WTC11 (cell line): ENCODE measurements around the gene MIX23. TPM values are rescaled to one million over a fixed set of nuclear protein-coding genes. Genes with fewer than 3 reads are reported as not detected.

Source experiments
- ATAC-seq: fragments of 200-7000 bp; cut with Tn5 transposase; 2 replicates; pipeline ENCODE4 v1.10.0; 2021; ENCODE audit warnings: mild to moderate bottlenecking, moderate library complexity
- CTCF ChIA-PET: fragments of 300-600 bp; sonication (Branson Sonifier 250); formaldehyde crosslinking; loops from one replicate; lab custom pipeline; 2021; ENCODE audit warnings: antibody characterized with exemption; lab: Charles Lee
- POLR2A ChIA-PET: fragments of 350-600 bp; sonication (Branson Sonifier 250); formaldehyde crosslinking; loops from one replicate; lab custom pipeline; 2021; ENCODE audit warnings: antibody characterized with exemption; lab: Charles Lee
- DNase-seq: peaks from one replicate; pipeline ENCODE4 v3.0.0; 2021; ENCODE audit warnings: low spot score
- H3K27ac Mint-ChIP-seq: 2 replicates; pipeline ENCODE4 v1.8.0; 2021; ENCODE audit warnings: mixed read lengths
- H3K27me3 Mint-ChIP-seq: 2 replicates; pipeline ENCODE4 v1.8.0; 2021; ENCODE audit warnings: low read depth, mild to moderate bottlenecking, moderate library complexity, mixed read lengths
- H3K36me3 Mint-ChIP-seq: 2 replicates; pipeline ENCODE4 v1.8.0; 2021; ENCODE audit warnings: mixed read lengths
- H3K4me1 Mint-ChIP-seq: 2 replicates; pipeline ENCODE4 v1.8.0; 2022; ENCODE audit warnings: mixed read lengths
- H3K4me3 Mint-ChIP-seq: 2 replicates; pipeline ENCODE4 v1.8.0; 2021; ENCODE audit warnings: mild to moderate bottlenecking, moderate library complexity, mixed read lengths
- H3K9me3 Mint-ChIP-seq: 2 replicates; pipeline ENCODE4 v1.8.0; 2021; ENCODE audit warnings: mixed read lengths
- ATF6 ChIP-seq: sonication (generic); formaldehyde crosslinking; IDR thresholded peaks from 2 replicates; pipeline ENCODE4 v1.8.1; 2023; ENCODE audit warnings: mild to moderate bottlenecking, missing genetic modification reagents
- CBFB ChIP-seq: sonication (generic); formaldehyde crosslinking; IDR thresholded peaks from 2 replicates; pipeline ENCODE4 v1.8.1; 2022; ENCODE audit warnings: mild to moderate bottlenecking, low read depth, missing genetic modification reagents
- ETV6 ChIP-seq: sonication (generic); formaldehyde crosslinking; IDR thresholded peaks from 2 replicates; pipeline ENCODE4 v1.8.1; 2022; ENCODE audit warnings: mild to moderate bottlenecking, missing genetic modification reagents
- FOXK1 ChIP-seq: sonication (generic); formaldehyde crosslinking; IDR thresholded peaks from 2 replicates; pipeline ENCODE4 v1.8.0; 2022; ENCODE audit warnings: mild to moderate bottlenecking, moderate library complexity, missing genetic modification reagents
- GRHL2 ChIP-seq: fragments of 250-450 bp; sonication (Bioruptor Pico); IDR thresholded peaks from 2 replicates; pipeline ENCODE4 v1.8.0; 2022; ENCODE audit warnings: mild to moderate bottlenecking, moderate library complexity; ENCODE audit not compliant: insufficient replicate concordance, severe bottlenecking
- KAT7 ChIP-seq: sonication (generic); formaldehyde crosslinking; IDR thresholded peaks from 2 replicates; pipeline ENCODE4 v1.8.1; 2023; ENCODE audit warnings: missing genetic modification reagents, mild to moderate bottlenecking, borderline replicate concordance
- NR2C2 ChIP-seq: sonication (generic); formaldehyde crosslinking; IDR thresholded peaks from 2 replicates; pipeline ENCODE4 v1.8.0; 2022; ENCODE audit warnings: mild to moderate bottlenecking, missing genetic modification reagents
- PRRX2 ChIP-seq: fragments of 250-450 bp; sonication (Bioruptor Pico); IDR thresholded peaks from 2 replicates; pipeline ENCODE4 v1.8.0; 2021; ENCODE audit warnings: mild to moderate bottlenecking
- RORB ChIP-seq: fragments of 250-450 bp; sonication (Bioruptor Pico); IDR thresholded peaks from 2 replicates; pipeline ENCODE4 v1.9.0; 2021; ENCODE audit warnings: mild to moderate bottlenecking
- SMAD4 ChIP-seq: sonication (generic); formaldehyde crosslinking; IDR thresholded peaks from 2 replicates; pipeline ENCODE4 v1.8.0; 2022; ENCODE audit warnings: mild to moderate bottlenecking, missing genetic modification reagents
- SP1 ChIP-seq: sonication (generic); formaldehyde crosslinking; conservative IDR thresholded peaks from 2 replicates; pipeline ENCODE4 v1.8.1; 2022; ENCODE audit warnings: missing genetic modification reagents
- STAT6 ChIP-seq: sonication (generic); formaldehyde crosslinking; conservative IDR thresholded peaks from 2 replicates; pipeline ENCODE4 v1.8.1; 2023; ENCODE audit warnings: mild to moderate bottlenecking, low read depth, missing genetic modification reagents, moderate library complexity
- TEAD4 ChIP-seq: sonication (generic); formaldehyde crosslinking; IDR thresholded peaks from 2 replicates; pipeline ENCODE4 v1.8.0; 2022; ENCODE audit warnings: mild to moderate bottlenecking, missing genetic modification reagents
- ZBTB43 ChIP-seq: sonication (generic); formaldehyde crosslinking; IDR thresholded peaks from 2 replicates; pipeline ENCODE4 v1.8.1; 2023; ENCODE audit warnings: mild to moderate bottlenecking, missing genetic modification reagents
- ZNF232 ChIP-seq: sonication (generic); formaldehyde crosslinking; IDR thresholded peaks from 2 replicates; pipeline ENCODE4 v1.8.0; 2022; ENCODE audit warnings: mild to moderate bottlenecking, missing genetic modification reagents
- ZNF512 ChIP-seq: sonication (generic); formaldehyde crosslinking; IDR thresholded peaks from 2 replicates; pipeline ENCODE4 v1.8.1; 2022; ENCODE audit warnings: missing genetic modification reagents, borderline replicate concordance
- total RNA-seq: library from RNA; stranded (reverse); gene quantifications from 3 replicates; pipeline ENCODE4 v1.2.3, GENCODE V29; 2021
- TF ChIP-seq, protein P1 (sequence below): sonication (generic); formaldehyde crosslinking; IDR thresholded peaks from 2 replicates; pipeline ENCODE4 v1.8.0; 2022; ENCODE audit warnings: mild to moderate bottlenecking, missing genetic modification reagents
- TF ChIP-seq, protein P2 (sequence below): fragments of 250-450 bp; sonication (Bioruptor Pico); conservative IDR thresholded peaks from 2 replicates; pipeline ENCODE4 v1.9.0; 2021; ENCODE audit warnings: mild to moderate bottlenecking

Gene MIX23
- total RNA-seq, 1 experiment from 2014 or later: 81.7 TPM

- peak; percentile 26; the same call in 1 of the 2 replicates for TF ChIP-seq ETV6 (CRISPR knock-in tag)
- TF ChIP-seq ZNF232 (CRISPR knock-in tag): peak; percentile 70; the same call in 1 of the 2 replicates
- no peak for TF ChIP-seq RORB
- TF ChIP-seq, protein P1, sequence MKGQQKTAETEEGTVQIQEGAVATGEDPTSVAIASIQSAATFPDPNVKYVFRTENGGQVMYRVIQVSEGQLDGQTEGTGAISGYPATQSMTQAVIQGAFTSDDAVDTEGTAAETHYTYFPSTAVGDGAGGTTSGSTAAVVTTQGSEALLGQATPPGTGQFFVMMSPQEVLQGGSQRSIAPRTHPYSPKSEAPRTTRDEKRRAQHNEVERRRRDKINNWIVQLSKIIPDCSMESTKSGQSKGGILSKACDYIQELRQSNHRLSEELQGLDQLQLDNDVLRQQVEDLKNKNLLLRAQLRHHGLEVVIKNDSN (CRISPR knock-in tag): no peak; the same call in 1 of the 2 replicates
- TF ChIP-seq FOXK1: peak; percentile 65; the same call in 1 of the 2 replicates
These were observed at the start of gene MIX23 (continued) for GRCh38 chr3:122382888-122383666.

- ChIA-PET CTCF (no interaction called here), POLR2A (no interaction called here)
- Mint-ChIP-seq H3K4me1 (no peaks in the 10 kb centered on the region), H3K9me3 (peaks cover 3% of the 10 kb centered on the region), H3K36me3 (peaks cover 46% of the 10 kb centered on the region), H3K27ac (no peak overlapping the region), H3K27me3 (no peaks in the 10 kb centered on the region), H3K4me3 (no peak overlapping the region)
- no peak for TF ChIP-seq TEAD4 (CRISPR knock-in tag)
- TF ChIP-seq PRRX2 (CRISPR knock-in tag): no peak
- no peak for TF ChIP-seq NR2C2 (CRISPR knock-in tag)
- TF ChIP-seq ATF6 (CRISPR knock-in tag): no peak
- no peak for TF ChIP-seq KAT7 (CRISPR knock-in tag)
- no peak for TF ChIP-seq ZBTB43 (CRISPR knock-in tag)
- TF ChIP-seq ZNF512 (CRISPR knock-in tag): no peak
- no peak for TF ChIP-seq GRHL2 (CRISPR knock-in tag)
- TF ChIP-seq, protein P2, sequence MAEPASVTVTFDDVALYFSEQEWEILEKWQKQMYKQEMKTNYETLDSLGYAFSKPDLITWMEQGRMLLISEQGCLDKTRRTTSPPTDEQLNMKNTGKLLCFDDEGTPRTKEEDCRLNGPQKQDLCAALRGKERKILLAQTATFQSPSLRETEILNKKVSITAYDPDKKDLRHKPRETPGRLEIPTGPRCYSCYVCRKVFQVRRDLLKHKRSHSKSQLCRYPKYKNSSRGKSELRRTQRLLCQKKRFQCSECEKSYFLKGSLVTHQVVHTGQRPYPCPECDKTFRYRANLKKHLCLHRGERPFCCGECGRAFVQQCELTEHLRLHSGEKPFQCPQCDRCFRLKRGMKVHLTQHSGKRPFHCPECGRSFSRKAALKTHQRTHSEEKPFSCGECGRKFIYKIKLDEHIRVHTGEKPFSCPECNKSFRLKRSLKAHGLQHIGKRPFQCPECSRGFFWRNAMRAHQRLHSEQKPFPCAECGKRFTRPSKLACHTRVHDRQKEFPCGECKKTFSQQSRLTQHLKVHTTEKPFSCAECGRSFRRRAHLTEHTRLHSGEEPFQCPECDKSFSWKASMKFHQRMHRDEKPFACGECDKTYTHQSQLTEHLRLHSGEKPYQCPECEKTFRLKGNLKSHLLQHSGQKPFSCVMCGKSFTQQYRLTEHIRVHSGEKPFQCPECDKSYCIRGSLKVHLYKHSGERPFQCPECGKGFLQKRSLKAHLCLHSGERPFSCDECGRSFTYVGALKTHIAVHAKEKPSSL: no peak
- TF ChIP-seq CBFB (CRISPR knock-in tag): no peak
- TF ChIP-seq SP1 (CRISPR knock-in tag): no peak
- no peak for TF ChIP-seq STAT6 (CRISPR knock-in tag)
- no peak for TF ChIP-seq SMAD4 (CRISPR knock-in tag)
- ATAC-seq: no peak
- DNase-seq: no peak
These were observed 47.3 kb upstream of the MIX23 start for GRCh38 chr3:122430371-122430770.
